B cell (primary cell): ENCODE data around the gene KIF11.
"Not testable (repeated sequence)": the region's sequence is repeated elsewhere in the genome, so short reads cannot be mapped to it uniquely, and the experiment has no call there.

ENCODE experiments used
- CTCF ChIP-seq: fragments of 200-600 bp; IDR thresholded peaks from one replicate; pipeline ENCODE4 v1.8.0; 2022; ENCODE audit warnings: antibody characterized with exemption, mild to moderate bottlenecking
- EZH2 ChIP-seq: IDR thresholded peaks from 2 replicates; pipeline ENCODE4 v1.6.1; 2012; ENCODE audit warnings: borderline replicate concordance, low read depth, mild to moderate bottlenecking, moderate library complexity, low read length; ENCODE audit not compliant: insufficient read depth, poor library complexity, severe bottlenecking

GRCh38 chr10:92650864-92651263 is 57.9 kb downstream of the KIF11 start:
- not testable (repeated sequence) for TF ChIP-seq CTCF, EZH2
